Activated CD4-positive, alpha-beta T cell treated with anti-CD3 and anti-CD28 coated beads, Interleukin-2, amount 10 ng/mL, durations not matched to agents 7 days and 5 days (primary cell): ENCODE results near the gene NFS1. TPM values are rescaled to one million over a fixed set of nuclear protein-coding genes. Genes with fewer than 3 reads are reported as not detected.
A peak's percentile ranks its signal among the peaks of the same experiment; 100 is the strongest.

Source experiments
- CTCF ChIA-PET: fragments of 350-600 bp; sonication (Branson Sonifier 250); formaldehyde crosslinking; loops from one replicate; lab custom pipeline; 2021; ENCODE audit warnings: antibody characterized with exemption; lab: Charles Lee
- POLR2A ChIA-PET: fragments of 350-600 bp; sonication (Branson Sonifier 250); formaldehyde crosslinking; loops from one replicate; lab custom pipeline; 2021; ENCODE audit warnings: antibody characterized with exemption; lab: Charles Lee
- DNase-seq: peaks from one replicate; pipeline ENCODE4 v3.0.0-alpha.2; 2020
- H3K27ac Mint-ChIP-seq: one replicate; pipeline ENCODE4 v1.8.0; 2021; ENCODE audit warnings: mild to moderate bottlenecking, moderate library complexity, mixed read lengths
- H3K27me3 Mint-ChIP-seq: one replicate; pipeline ENCODE4 v1.8.0; 2021; ENCODE audit warnings: mixed read lengths
- H3K36me3 Mint-ChIP-seq: one replicate; pipeline ENCODE4 v1.8.0; 2021; ENCODE audit warnings: low read depth, mixed read lengths
- H3K4me1 Mint-ChIP-seq: one replicate; pipeline ENCODE4 v1.8.0; 2021; ENCODE audit warnings: mixed read lengths
- H3K4me3 Mint-ChIP-seq: one replicate; pipeline ENCODE4 v1.8.0; 2021; ENCODE audit warnings: mild to moderate bottlenecking, moderate library complexity, mixed read lengths
- H3K9me3 Mint-ChIP-seq: one replicate; pipeline ENCODE4 v1.8.0; 2021; ENCODE audit warnings: mixed read lengths
- total RNA-seq, 2 experiments: library from RNA; stranded (reverse); gene quantifications; one replicate each; pipeline ENCODE4 v1.2.3, GENCODE V29; 2021

Gene NFS1
- total RNA-seq, 2 experiments from 2014 or later = 33.2 to 36.6 TPM

GRCh38 chr20:35661908-35662307, 37.2 kb downstream of the NFS1 start:
- CTCF ChIA-PET = interaction anchor here (3.0 kb wide), 1 partner anchor 43 kb away, joined by 10 read pairs; no protein-coding TSS in a partner anchor

GRCh38 chr20:35661053-35661452, 38.1 kb downstream of the NFS1 start:
- H3K4me3 Mint-ChIP-seq = peak overlapping the region; percentile 98
- CTCF ChIA-PET = interaction anchor here (0.7 to 3.0 kb wide), 3 partner anchors 14 to 42 kb away, joined by 3 to 10 read pairs (median 3); no protein-coding TSS in a partner anchor
- peaks cover 45% of the 10 kb centered on the region for H3K36me3 Mint-ChIP-seq
- peak overlapping the region; percentile 99 for H3K27ac Mint-ChIP-seq
- POLR2A ChIA-PET = interaction anchor here (0.6 to 1.4 kb wide), 2 partner anchors 81 to 415 kb away, joined by 3 to 4 read pairs; partner anchors contain the start of gene RBM39
- no peaks in the 10 kb centered on the region for H3K9me3 Mint-ChIP-seq
- no peaks in the 10 kb centered on the region for H3K27me3 Mint-ChIP-seq
- DNase-seq = no peak
- H3K4me1 Mint-ChIP-seq = peaks cover 63% of the 10 kb centered on the region

More at GRCh38 chr20:35661908-35662307, 37.2 kb downstream of the NFS1 start:
- no peaks in the 10 kb centered on the region for H3K27me3 Mint-ChIP-seq
- peaks cover 43% of the 10 kb centered on the region for H3K36me3 Mint-ChIP-seq
- no peaks in the 10 kb centered on the region for H3K9me3 Mint-ChIP-seq
- no peak for DNase-seq
- POLR2A ChIA-PET = no interaction called here
- peaks cover 63% of the 10 kb centered on the region for H3K4me1 Mint-ChIP-seq
- H3K27ac Mint-ChIP-seq = peak overlapping the region; percentile 99
- peak overlapping the region; percentile 98 for H3K4me3 Mint-ChIP-seq

- no peak for DNase-seq
- Mint-ChIP-seq H3K9me3 (no peaks in the 10 kb centered on the region), H3K4me1 (peaks cover 63% of the 10 kb centered on the region), H3K27ac (peak overlapping the region; percentile 99), H3K4me3 (peak overlapping the region; percentile 98), H3K27me3 (no peaks in the 10 kb centered on the region), H3K36me3 (peaks cover 45% of the 10 kb centered on the region)
- ChIA-PET CTCF (interaction anchor here (0.7 to 3.0 kb wide), 7 partner anchors 12 to 294 kb away, joined by 3 to 10 read pairs (median 3); partner anchors contain the start of gene SCAND1), POLR2A (interaction anchor here (1.4 kb wide), 1 partner anchor 82 kb away, joined by 4 read pairs; the partner anchor contains the start of gene RBM39)
Observed at GRCh38 chr20:35660122-35660937, 38.8 kb downstream of the NFS1 start.

GRCh38 chr20:35657271-35657670, 41.9 kb downstream of the NFS1 start:
- Mint-ChIP-seq H3K27me3 (no peaks in the 10 kb centered on the region), H3K4me3 (no peak overlapping the region), H3K4me1 (peaks cover 49% of the 10 kb centered on the region), H3K9me3 (no peaks in the 10 kb centered on the region), H3K27ac (peak overlapping the region; percentile 38), H3K36me3 (peaks cover 32% of the 10 kb centered on the region)
- ChIA-PET CTCF (interaction anchor here (0.6 to 2.0 kb wide), 3 partner anchors 9 to 51 kb away, joined by 3 to 6 read pairs (median 3); no protein-coding TSS in a partner anchor), POLR2A (no interaction called here)
- DNase-seq = no peak

GRCh38 chr20:35654415-35654814, 44.7 kb downstream of the NFS1 start:
- H3K27me3 Mint-ChIP-seq = no peaks in the 10 kb centered on the region
- DNase-seq = no peak
- no peak overlapping the region for H3K27ac Mint-ChIP-seq
- no peak overlapping the region for H3K4me3 Mint-ChIP-seq
- ChIA-PET POLR2A (no interaction called here), CTCF (interaction anchor here (1.6 to 1.7 kb wide), 2 partner anchors 9 to 24 kb away, joined by 3 to 5 read pairs; no protein-coding TSS in a partner anchor)
- H3K4me1 Mint-ChIP-seq = peaks cover 37% of the 10 kb centered on the region
- H3K9me3 Mint-ChIP-seq = no peaks in the 10 kb centered on the region
- peaks cover 38% of the 10 kb centered on the region for H3K36me3 Mint-ChIP-seq

- CTCF ChIA-PET = interaction anchor here (1.7 kb wide), 1 partner anchor 24 kb away, joined by 5 read pairs; no protein-coding TSS in a partner anchor
- POLR2A ChIA-PET = no interaction called here
- H3K9me3 Mint-ChIP-seq = no peaks in the 10 kb centered on the region
- no peak overlapping the region for H3K4me3 Mint-ChIP-seq
- H3K27ac Mint-ChIP-seq = no peak overlapping the region
- H3K4me1 Mint-ChIP-seq = peaks cover 35% of the 10 kb centered on the region
- DNase-seq = no peak
- peaks cover 38% of the 10 kb centered on the region for H3K36me3 Mint-ChIP-seq
- H3K27me3 Mint-ChIP-seq = no peaks in the 10 kb centered on the region
Observed at GRCh38 chr20:35653893-35654292, 45.3 kb downstream of the NFS1 start.

- Mint-ChIP-seq H3K4me1 (peaks cover 36% of the 10 kb centered on the region), H3K9me3 (no peaks in the 10 kb centered on the region), H3K4me3 (no peak overlapping the region), H3K36me3 (peaks cover 38% of the 10 kb centered on the region), H3K27me3 (no peaks in the 10 kb centered on the region), H3K27ac (no peak overlapping the region)
- ChIA-PET CTCF (interaction anchor here (1.7 kb wide), 1 partner anchor 23 kb away, joined by 5 read pairs; no protein-coding TSS in a partner anchor), POLR2A (no interaction called here)
- no peak for DNase-seq
Observed at GRCh38 chr20:35653430-35653734, 45.8 kb downstream of the NFS1 start.

GRCh38 chr20:35652641-35653429, 46.3 kb downstream of the NFS1 start:
- Mint-ChIP-seq H3K36me3 (peaks cover 38% of the 10 kb centered on the region), H3K4me1 (peaks cover 32% of the 10 kb centered on the region), H3K9me3 (no peaks in the 10 kb centered on the region), H3K4me3 (no peak overlapping the region), H3K27me3 (no peaks in the 10 kb centered on the region), H3K27ac (no peak overlapping the region)
- ChIA-PET POLR2A (no interaction called here), CTCF (interaction anchor here (1.7 kb wide), 1 partner anchor 22 kb away, joined by 5 read pairs; no protein-coding TSS in a partner anchor)
- no peak for DNase-seq

- no peak for DNase-seq
- ChIA-PET POLR2A (no interaction called here), CTCF (interaction anchor here (0.8 kb wide), 1 partner anchor 16 kb away, joined by 3 read pairs; no protein-coding TSS in a partner anchor)
- peaks cover 37% of the 10 kb centered on the region for H3K36me3 Mint-ChIP-seq
- peaks cover 30% of the 10 kb centered on the region for H3K4me1 Mint-ChIP-seq
- no peak overlapping the region for H3K27ac Mint-ChIP-seq
- no peak overlapping the region for H3K4me3 Mint-ChIP-seq
- no peaks in the 10 kb centered on the region for H3K27me3 Mint-ChIP-seq
- H3K9me3 Mint-ChIP-seq = no peaks in the 10 kb centered on the region
Observed at GRCh38 chr20:35651958-35652357, 47.2 kb downstream of the NFS1 start.

- H3K27ac Mint-ChIP-seq = no peak overlapping the region
- H3K9me3 Mint-ChIP-seq = no peaks in the 10 kb centered on the region
- POLR2A ChIA-PET = no interaction called here
- peaks cover 38% of the 10 kb centered on the region for H3K36me3 Mint-ChIP-seq
- CTCF ChIA-PET = no interaction called here
- H3K4me3 Mint-ChIP-seq = no peak overlapping the region
- no peak for DNase-seq
- H3K4me1 Mint-ChIP-seq = peaks cover 36% of the 10 kb centered on the region
- no peaks in the 10 kb centered on the region for H3K27me3 Mint-ChIP-seq
Observed at GRCh38 chr20:35650632-35651031, 48.5 kb downstream of the NFS1 start.

GRCh38 chr20:35648836-35649235, 50.3 kb downstream of the NFS1 start:
- ChIA-PET CTCF (interaction anchor here (0.9 to 1.0 kb wide), 2 partner anchors 9 to 11 kb away, joined by 4 to 6 read pairs; no protein-coding TSS in a partner anchor), POLR2A (no interaction called here)
- Mint-ChIP-seq H3K27ac (no peak overlapping the region), H3K9me3 (no peaks in the 10 kb centered on the region), H3K4me3 (no peak overlapping the region), H3K36me3 (peaks cover 47% of the 10 kb centered on the region), H3K4me1 (peaks cover 44% of the 10 kb centered on the region), H3K27me3 (no peaks in the 10 kb centered on the region)
- DNase-seq = no peak

GRCh38 chr20:35644806-35645205, 54.3 kb downstream of the NFS1 start:
- Mint-ChIP-seq H3K27me3 (no peaks in the 10 kb centered on the region), H3K9me3 (no peaks in the 10 kb centered on the region), H3K4me1 (peaks cover 42% of the 10 kb centered on the region), H3K27ac (no peak overlapping the region), H3K36me3 (peaks cover 39% of the 10 kb centered on the region), H3K4me3 (no peak overlapping the region)
- ChIA-PET CTCF (interaction anchor here (0.9 to 2.4 kb wide), 3 partner anchors 8 to 15 kb away, joined by 3 to 7 read pairs (median 3); no protein-coding TSS in a partner anchor), POLR2A (interaction anchor here (0.6 kb wide), 1 partner anchor 29 kb away, joined by 3 read pairs; the partner anchor contains the start of gene SPAG4)
- DNase-seq = no peak
